Renal cortical epithelial cell (primary cell): ENCODE measurements around the gene PGPEP1. TPM values are rescaled to one million over a fixed set of nuclear protein-coding genes. Genes with fewer than 3 reads are reported as not detected.
"Not testable (repeated sequence)": the region's sequence is repeated elsewhere in the genome, so short reads cannot be mapped to it uniquely, and the experiment has no call there.

ENCODE experiments used
- DNase-seq: peaks from one replicate; pipeline ENCODE4 v3.0.0-alpha.2; 2011; ENCODE audit warnings: low read depth
- total RNA-seq: library from RNA; depleted of rRNA; stranded (reverse); fragments of >200 nt; gene quantifications from 2 replicates; pipeline ENCODE4 v1.2.3, GENCODE V29; 2014

PGPEP1 gene
- total RNA-seq, 1 donor from 2014 or later: 33.2 TPM

DNA sequence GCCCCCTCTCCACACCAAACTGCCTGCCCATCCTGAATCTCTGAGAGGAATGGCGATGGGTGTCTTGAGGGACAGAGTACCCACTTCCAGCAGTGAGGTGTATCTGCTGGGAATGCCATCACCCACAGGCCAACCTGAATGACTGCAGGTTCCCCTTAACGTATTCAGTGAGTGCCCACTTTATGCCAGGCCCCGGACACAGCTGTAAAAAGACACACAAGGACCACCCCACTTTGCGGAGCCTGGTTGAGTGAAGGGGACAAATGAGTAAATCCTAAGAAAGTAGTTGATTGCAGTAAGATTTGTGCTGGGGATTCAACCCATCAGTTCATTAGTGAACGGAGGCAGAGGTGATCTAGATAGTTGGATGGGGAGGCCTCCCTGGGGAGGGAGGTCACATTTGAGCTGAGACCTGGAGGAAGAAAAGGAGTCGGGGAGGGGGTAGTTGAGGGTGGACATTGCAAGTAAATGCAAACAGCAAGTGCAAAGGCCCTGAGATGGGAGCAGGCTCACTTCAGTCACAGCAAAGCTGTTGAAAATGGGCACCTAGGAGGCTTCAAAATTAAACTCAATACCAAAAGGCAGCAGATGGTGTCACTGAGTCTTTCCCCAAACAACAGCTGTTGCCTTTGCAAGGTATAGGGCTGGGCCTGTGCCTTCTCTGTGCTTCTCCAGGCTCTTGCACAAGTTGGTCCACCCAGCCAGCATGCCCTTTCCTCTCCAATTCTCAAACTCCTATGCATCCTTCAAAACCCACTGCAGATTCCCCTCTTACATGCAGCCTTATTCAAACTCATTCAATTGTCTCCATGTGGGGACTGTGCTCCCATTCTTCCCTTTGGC lies 49.9 kb downstream of the PGPEP1 start:
- peak; percentile 75 for DNase-seq

DNA sequence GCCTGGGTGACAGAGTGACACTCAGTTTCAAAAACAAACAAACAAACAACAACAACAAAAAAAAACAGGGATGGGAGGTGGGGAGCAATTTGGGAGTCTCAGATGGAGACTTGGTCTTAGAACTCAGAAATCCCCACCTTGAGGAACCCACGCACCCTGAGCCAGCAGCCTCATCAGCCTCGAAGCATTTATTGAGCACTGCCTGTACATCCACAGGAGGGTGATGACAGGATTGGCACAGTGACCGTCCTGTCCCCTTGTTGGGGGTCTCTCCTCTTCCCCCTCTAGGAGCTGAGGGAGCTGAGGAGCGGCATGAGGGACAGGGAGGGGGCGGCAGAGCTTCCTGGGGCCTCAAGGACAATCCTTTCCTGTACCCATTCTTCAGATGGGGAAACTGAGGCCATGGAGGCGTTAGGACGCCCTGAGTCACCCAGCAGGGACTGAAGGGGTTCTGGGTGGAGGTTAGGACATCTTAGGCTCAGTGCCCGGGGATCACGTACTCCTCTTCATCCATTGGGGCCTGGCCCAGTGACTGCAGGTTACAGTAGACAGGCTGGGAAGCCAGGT lies 51.2 kb downstream of the PGPEP1 start:
- DNase-seq: no peak

GRCh38 chr19:18392417-18392816 lies 52.0 kb downstream of the PGPEP1 start:
- no peak for DNase-seq

DNA sequence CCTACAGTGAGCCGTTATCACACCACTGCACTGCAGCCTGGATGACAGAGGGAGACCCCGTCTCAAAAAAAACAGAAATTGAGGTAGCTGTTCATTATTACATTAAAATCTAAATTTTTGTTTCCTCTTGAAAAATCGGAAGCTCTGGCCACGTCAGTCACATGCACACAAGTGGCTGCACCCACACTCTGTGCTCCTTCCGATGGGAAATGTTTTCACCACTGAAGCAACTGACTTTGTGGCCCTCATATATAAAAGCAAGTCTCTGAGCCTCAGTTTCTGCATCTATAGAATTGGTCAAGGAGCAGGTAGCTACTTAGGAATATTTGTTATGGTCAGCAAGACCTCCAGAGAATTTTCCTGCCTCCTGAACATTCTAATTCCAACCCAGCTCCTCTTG lies 52.5 kb downstream of the PGPEP1 start:
- no peak for DNase-seq

DNA sequence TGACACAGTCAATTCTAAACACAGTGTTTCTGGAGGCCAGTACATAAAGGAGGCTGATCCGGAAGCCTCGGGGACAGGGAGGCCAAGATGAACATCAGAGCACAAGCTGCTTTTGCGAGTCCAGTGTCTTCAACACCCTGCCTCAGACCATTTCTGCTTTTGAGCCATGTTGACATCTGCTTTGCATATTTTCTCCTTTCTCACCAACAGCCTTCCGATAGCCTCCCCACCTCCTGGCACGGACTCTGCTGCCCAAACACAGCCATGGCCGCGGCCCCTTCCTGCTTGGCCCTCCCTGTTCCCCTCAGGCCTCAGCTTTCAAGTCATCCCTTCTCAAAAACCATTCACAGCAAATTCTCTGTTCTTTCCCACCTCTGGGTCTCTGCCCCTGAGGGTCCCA lies 53.4 kb downstream of the PGPEP1 start:
- no peak for DNase-seq

DNA sequence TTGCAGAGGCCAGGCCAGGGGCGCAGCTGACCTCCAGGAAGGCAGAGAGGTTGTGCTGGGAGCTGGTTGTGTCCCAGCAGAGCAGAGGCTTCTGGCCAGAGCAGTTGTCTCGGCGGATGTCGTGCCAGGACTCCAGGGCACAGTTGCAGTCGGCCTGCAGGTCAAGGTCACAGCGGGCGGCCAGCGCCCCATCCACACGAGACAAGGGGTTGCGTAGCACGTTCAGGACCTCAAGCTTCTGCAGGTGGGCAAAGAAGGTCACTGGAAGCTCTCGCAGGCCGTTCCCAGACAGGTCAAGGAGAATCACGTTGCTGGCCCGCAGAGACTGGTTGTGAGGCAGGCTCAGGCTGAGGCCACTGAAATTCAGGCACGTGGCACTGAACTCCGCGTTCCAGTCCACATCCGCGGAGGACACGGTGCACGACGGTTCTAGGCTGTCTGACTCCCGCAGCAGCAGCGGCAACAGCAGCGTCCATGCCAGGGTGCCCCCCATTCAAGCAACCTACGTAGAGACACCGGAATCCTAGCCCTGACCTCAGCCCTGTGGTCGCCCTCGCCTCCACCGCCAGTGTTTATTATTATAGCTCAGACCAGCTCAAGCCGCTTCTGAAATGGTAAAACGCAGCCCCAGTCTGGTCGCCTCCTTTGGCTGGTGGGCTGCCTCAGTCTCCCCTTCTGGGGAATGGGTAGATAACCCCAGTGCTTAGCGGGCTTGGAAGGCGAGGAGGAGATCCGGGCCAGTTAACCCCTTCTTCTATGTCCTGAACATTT lies 56.3 kb downstream of the PGPEP1 start:
- DNase-seq: no peak

- no peak for DNase-seq
Observed at GRCh38 chr19:18397242-18398202, 57.1 kb downstream of the PGPEP1 start, which contains the start of gene LRRC25. Gene LRRC25, minus strand, starts transcription at chr19:18397622. Its CDS starts 659 bp downstream, at chr19:18396963.

GRCh38 chr19:18399008-18399407 lies 58.6 kb downstream of the PGPEP1 start:
- DNase-seq: peak; percentile 89

- DNase-seq: peak; percentile 87
Observed at GRCh38 chr19:18401580-18402112, 61.2 kb downstream of the PGPEP1 start.

DNA sequence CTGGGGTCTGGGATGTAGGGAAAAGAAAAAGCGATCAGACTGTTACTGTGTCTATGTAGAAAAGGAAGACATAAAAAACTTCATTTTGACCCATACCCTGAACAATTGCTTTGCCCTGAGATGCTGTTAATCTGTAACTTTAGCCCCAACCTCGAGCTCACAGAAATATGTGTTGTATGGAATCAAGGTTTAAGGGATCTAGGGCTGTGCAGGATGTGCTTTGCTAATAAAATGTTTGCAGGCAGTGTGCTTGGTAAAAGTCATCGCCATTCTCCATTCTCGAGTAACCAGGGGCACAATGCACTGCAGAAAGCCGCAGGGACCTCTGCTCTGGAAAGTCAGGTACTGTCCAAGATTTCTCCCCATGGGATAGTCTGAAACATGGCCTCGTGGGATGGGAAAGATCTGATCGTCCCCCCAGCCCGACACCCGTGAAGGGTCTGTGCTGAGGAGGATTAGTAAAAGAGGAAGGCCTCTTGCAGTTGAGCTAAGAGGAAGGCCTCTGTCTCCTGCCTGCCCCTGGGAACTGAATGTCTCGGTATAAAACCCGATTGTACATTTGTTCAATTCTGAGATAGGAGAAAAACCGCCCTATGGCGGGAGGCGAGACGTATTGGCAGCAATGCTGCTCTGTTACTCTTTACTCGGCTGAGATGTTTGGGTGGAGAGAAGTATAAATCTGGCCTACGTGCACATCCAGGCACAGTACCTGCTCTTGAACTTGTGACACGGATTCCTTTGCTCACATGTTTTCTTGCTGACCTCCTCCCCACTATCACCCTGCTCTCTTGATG lies 62.3 kb downstream of the PGPEP1 start:
- DNase-seq: peak; percentile 67

GRCh38 chr19:18405754-18406153 lies 65.4 kb downstream of the PGPEP1 start:
- not testable (repeated sequence) for DNase-seq

GRCh38 chr19:18406749-18407148 lies 66.4 kb downstream of the PGPEP1 start:
- no peak for DNase-seq

- DNase-seq: peak; percentile 96
Observed at GRCh38 chr19:18408053-18408476, 67.7 kb downstream of the PGPEP1 start.

GRCh38 chr19:18412610-18413239 lies 72.3 kb downstream of the PGPEP1 start:
- no peak for DNase-seq

GRCh38 chr19:18414504-18415177 lies 74.2 kb downstream of the PGPEP1 start:
- DNase-seq: peak; percentile 37

GRCh38 chr19:18415178-18415867 lies 74.9 kb downstream of the PGPEP1 start:
- no peak for DNase-seq

DNA sequence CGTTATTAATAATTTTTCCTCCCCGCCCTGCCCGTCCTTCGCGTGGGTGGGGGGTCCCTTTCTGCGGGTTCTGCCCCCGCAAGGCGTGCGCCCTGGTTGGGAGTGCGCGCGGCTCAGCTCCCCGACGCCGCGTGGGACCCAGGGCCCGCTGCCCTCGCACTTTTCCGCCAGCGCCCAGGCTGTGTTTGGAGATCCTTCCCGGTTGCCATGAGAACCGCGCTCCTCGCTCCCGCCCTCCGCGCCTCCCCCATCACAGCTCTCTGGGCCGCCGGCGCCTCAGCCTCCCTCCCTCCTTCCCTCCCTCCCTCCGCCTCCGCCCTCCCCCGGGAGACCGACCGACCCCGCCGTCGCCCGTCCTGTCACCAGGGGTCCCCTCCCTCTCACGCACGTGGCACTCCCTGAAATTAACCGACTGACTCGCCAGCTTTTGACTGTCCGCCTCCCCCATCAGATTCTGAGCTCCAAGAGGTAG lies 76.4 kb downstream of the PGPEP1 start:
- peak; percentile 60 for DNase-seq
